CD4-positive, alpha-beta T cell treated with Interferon gamma for 1 hour (primary cell): ENCODE measurements around the gene LRRC25.
"Not testable (repeated sequence)": the region's sequence is repeated elsewhere in the genome, so short reads cannot be mapped to it uniquely, and the experiment has no call there.

ENCODE experiments used
- DNase-seq: peaks from one replicate; pipeline ENCODE4 v3.0.0-alpha.2; 2020

Gene LRRC25

GRCh38 chr19:18373892-18374629, 23.4 kb downstream of the LRRC25 start:
- DNase-seq: peak; percentile 87

GRCh38 chr19:18373407-18373891, 24.0 kb downstream of the LRRC25 start:
- DNase-seq: no peak

GRCh38 chr19:18368504-18369222, 28.8 kb downstream of the LRRC25 start:
- no peak for DNase-seq

GRCh38 chr19:18366021-18366435, 31.4 kb downstream of the LRRC25 start:
- DNase-seq: no peak

- no peak for DNase-seq
Measured at GRCh38 chr19:18364826-18365528, 32.4 kb downstream of the LRRC25 start.

- not testable (repeated sequence) for DNase-seq
Measured at GRCh38 chr19:18364277-18364825, 33.1 kb downstream of the LRRC25 start.

- no peak for DNase-seq
Measured at GRCh38 chr19:18363787-18364186, 33.6 kb downstream of the LRRC25 start.

- no peak for DNase-seq
Measured at GRCh38 chr19:18362934-18363542, 34.4 kb downstream of the LRRC25 start.

GRCh38 chr19:18361646-18362045, 35.8 kb downstream of the LRRC25 start:
- DNase-seq: no peak

GRCh38 chr19:18357041-18357440, 40.4 kb downstream of the LRRC25 start:
- DNase-seq: no peak

- DNase-seq: not testable (repeated sequence)
Measured at GRCh38 chr19:18354743-18355142, 42.7 kb downstream of the LRRC25 start.

- no peak for DNase-seq
Measured at GRCh38 chr19:18353378-18354005, 43.9 kb downstream of the LRRC25 start.

GRCh38 chr19:18351544-18351943, 45.9 kb downstream of the LRRC25 start:
- DNase-seq: no peak

- DNase-seq: no peak
Measured at GRCh38 chr19:18350490-18350889, 46.9 kb downstream of the LRRC25 start.

- peak; percentile 21 for DNase-seq
Measured at GRCh38 chr19:18349524-18350128, 47.8 kb downstream of the LRRC25 start.

GRCh38 chr19:18348818-18349339, 48.5 kb downstream of the LRRC25 start:
- DNase-seq: not testable (repeated sequence)

- no peak for DNase-seq
Measured at GRCh38 chr19:18348171-18348570, 49.3 kb downstream of the LRRC25 start.

- no peak for DNase-seq
Measured at GRCh38 chr19:18346091-18346490, 51.3 kb downstream of the LRRC25 start.

- DNase-seq: no peak
Measured at GRCh38 chr19:18345296-18345695, 52.1 kb downstream of the LRRC25 start.

GRCh38 chr19:18344582-18344950, 52.9 kb downstream of the LRRC25 start:
- no peak for DNase-seq

- DNase-seq: no peak
Measured at GRCh38 chr19:18342090-18342632, 55.3 kb downstream of the LRRC25 start.
